ENCODE results near the gene G6PC1.
"Not testable (repeated sequence)": the region's sequence is repeated elsewhere in the genome, so short reads cannot be mapped to it uniquely, and the experiment has no call there.

Gene G6PC1

DNA sequence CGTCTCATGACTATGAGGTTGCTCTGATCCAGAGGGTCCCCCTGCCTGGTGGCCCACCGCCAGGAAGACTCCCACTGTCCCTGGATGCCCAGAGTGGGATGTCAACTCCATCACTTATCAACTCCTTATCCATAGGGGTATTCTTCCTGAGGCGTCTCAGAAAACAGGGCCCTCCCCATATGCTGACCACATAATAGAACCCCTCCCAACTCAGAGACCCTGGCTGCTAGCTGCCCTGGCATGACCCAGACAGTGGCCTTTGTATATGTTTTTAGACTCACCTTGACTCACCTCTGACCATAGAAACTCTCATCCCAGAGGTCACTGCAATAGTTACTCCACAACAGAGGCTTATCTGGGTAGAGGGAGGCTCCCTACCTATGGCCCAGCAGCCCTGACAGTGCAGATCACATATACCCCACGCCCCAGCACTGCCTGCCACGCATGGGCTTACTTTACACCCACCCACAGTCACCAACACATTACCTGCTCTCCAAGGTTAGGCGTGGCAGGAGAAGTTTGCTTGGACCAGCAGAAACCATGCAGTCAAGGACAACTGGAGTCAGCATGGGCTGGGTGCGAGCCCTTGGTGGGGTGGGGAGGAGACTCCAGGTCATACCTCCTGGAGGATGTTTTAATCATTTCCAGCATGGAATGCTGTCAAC, 2.3 kb upstream of the G6PC1 start:
- TF ChIP-seq, protein P1, sequence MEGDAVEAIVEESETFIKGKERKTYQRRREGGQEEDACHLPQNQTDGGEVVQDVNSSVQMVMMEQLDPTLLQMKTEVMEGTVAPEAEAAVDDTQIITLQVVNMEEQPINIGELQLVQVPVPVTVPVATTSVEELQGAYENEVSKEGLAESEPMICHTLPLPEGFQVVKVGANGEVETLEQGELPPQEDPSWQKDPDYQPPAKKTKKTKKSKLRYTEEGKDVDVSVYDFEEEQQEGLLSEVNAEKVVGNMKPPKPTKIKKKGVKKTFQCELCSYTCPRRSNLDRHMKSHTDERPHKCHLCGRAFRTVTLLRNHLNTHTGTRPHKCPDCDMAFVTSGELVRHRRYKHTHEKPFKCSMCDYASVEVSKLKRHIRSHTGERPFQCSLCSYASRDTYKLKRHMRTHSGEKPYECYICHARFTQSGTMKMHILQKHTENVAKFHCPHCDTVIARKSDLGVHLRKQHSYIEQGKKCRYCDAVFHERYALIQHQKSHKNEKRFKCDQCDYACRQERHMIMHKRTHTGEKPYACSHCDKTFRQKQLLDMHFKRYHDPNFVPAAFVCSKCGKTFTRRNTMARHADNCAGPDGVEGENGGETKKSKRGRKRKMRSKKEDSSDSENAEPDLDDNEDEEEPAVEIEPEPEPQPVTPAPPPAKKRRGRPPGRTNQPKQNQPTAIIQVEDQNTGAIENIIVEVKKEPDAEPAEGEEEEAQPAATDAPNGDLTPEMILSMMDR (conservative IDR thresholded peaks at IDR 0.05; ENCODE audit: low read length), result no peak
- H3K4me3 ChIP-seq (ENCODE audit: low read length), result no peak overlapping the region

DNA sequence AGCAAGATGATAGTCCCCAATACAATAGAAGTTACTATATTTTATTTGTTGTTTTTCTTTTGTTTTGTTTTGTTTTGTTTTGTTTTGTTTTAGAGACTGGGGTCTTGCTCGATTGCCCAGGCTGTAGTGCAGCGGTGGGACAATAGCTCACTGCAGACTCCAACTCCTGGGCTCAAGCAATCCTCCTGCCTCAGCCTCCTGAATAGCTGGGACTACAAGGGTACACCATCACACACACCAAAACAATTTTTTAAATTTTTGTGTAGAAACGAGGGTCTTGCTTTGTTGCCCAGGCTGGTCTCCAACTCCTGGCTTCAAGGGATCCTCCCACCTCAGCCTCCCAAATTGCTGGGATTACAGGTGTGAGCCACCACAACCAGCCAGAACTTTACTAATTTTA, 618 bp upstream of the G6PC1 start:
- not testable (repeated sequence) for DNase-seq (ENCODE audit: low read depth); H3K4me3 ChIP-seq (ENCODE audit: low read length)

More for the DNA sequence above, 2.3 kb upstream of the G6PC1 start:
- DNase-seq (ENCODE audit: low read depth), result no peak

DNA sequence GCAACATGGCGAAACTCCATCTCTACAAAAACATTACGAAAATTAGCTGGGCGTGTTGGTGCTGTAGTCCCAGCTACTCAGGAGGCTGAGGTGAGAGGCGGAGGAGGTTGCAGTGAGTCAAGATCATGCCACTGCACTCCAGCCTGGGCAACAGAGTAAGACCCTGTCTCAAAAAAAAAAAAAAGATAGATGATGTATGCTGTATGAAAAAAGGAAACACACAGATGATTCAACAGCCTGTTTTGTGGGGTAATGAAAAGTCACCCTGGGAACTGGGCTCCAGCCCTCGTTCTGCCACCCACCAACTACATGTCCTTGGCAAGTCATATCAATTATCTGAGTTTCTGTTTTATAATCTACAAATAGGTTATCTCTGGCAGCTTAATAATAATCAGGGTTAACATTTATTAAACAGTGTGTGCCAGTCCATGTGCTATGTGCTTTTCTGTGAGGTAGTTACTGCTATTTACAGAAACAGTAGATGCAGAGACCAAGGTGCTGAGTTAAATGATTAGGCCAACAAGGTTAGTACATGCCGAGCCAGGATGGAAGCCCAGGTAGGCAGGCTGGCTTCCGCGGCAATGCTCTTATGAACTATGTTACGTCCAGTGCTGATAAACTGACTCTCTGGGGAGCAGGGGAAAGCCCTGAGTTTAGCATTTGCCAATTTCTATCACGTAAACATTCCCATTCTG, 1.1 kb downstream of the G6PC1 start:
- H3K4me3 ChIP-seq (ENCODE audit: low read length), result no peak overlapping the region
- no peak for DNase-seq (ENCODE audit: low read depth)
- TF ChIP-seq, protein P1 (conservative IDR thresholded peaks at IDR 0.05; ENCODE audit: low read length), result no peak

DNA sequence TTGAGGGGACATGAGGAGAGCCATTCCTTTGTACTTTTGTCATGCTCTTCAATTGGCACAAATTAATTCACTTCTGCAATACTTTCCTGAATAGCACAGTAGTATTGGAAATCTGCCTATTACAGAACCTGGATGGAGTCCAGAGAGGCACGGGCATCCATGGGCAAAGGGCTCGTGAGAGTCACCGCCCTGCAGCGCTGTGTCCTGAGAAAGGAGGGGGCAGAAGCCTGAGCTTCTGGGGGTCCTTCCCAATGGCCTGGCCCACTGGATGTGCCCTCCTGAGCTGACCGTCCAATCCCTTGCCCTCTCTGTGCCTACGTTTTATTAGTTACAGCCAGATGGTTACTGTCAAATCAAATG, 3.5 kb downstream of the G6PC1 start:
- TF ChIP-seq, protein P1 (conservative IDR thresholded peaks at IDR 0.05; ENCODE audit: low read length), result no peak
- DNase-seq (ENCODE audit: low read depth), result no peak
- no peak overlapping the region for H3K4me3 ChIP-seq (ENCODE audit: low read length)

DNA sequence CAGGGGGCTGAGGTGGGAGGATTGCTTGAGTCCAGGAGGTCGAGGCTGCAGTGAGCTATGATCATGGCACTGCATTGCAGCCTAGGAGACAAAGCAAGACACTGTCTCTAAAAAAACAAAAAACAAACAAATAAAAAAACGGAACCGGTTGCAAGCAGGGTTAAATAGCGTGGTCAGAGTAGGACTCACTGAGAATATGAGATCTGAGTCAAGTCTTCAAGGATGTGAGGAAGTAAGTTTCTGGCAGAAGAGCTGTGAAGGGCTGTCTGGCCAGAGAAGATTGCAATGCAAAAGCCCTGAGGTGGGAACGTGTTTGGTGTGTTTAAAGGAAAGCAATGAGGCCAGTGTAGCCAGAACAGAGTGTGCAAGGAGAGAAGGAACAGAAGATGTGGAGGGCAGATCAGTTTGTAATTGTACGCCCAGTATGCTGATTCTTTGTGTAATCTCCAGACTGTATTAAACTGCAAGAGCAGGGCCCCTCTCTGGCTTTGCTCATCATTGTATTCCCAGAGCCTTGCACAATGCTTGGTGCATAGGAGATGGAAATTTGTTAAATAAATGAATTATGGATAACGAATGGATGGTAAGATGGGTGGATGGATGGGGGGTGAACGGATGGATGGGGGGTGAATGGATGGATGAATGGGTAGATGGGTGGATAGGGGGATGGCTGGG, 6.3 kb downstream of the G6PC1 start:
- no peak overlapping the region for H3K4me3 ChIP-seq (ENCODE audit: low read length)
- TF ChIP-seq, protein P1 (conservative IDR thresholded peaks at IDR 0.05; ENCODE audit: low read length), result no peak
- no peak for DNase-seq (ENCODE audit: low read depth)

DNA sequence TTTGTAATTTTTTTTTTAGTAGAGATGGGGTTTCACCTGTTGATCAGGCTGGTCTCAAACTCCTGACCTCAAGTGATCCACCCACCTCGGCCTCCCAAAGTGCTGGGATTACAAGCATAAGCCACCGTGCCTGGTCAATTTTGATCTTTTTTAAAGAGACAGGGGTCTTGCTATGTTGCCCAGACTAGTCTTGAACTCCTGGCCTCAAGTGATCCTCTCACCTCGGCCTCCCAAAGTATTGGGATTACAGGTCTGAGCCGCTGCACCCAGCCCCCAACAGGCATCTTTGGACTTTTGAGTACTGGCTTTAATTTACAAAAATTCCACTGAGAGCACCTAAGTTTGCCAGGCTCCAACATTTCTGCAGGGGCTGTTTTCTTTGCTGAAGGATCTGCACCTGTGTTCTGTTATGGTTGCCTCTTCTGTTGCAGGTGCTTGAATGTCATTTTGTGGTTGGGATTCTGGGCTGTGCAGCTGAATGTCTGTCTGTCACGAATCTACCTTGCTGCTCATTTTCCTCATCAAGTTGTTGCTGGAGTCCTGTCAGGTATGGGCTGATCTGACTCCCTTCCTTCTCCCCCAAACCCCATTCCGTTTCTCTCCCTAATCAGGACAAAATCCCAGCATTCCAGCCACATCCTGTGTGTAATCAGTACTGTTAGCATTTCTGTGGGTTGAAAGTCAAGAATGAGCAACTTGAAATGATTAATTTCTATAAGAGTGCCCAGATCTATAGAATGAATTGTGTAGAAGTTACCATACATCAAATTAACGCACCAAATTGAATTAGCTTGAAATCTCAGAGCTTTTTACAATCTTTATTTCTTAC, 8.5 kb downstream of the G6PC1 start:
- H3K4me3 ChIP-seq (ENCODE audit: low read length), result no peak overlapping the region
- TF ChIP-seq, protein P1 (conservative IDR thresholded peaks at IDR 0.05; ENCODE audit: low read length), result no peak
- DNase-seq (ENCODE audit: low read depth), result no peak

DNA sequence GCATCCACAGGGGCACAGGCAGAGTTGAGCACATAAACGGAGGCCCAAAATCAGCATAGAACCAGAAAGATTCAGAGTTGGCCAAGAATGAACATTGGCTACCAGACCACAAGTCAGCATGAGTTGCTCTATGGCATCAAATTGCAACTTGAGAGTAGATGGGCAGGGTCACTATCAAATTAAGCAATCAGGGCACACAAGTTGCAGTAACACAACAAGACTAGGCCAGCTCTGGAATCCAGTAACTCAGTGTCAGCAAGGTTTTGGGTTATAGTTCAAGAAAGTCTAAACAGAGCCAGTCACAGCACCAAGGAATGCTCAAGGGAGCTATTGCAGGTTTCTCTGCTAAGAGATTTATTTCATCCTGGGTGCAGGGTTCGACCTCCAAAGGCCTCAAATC, 12.9 kb downstream of the G6PC1 start:
- TF ChIP-seq, protein P1 (conservative IDR thresholded peaks at IDR 0.05; ENCODE audit: low read length), result no peak
- no peak overlapping the region for H3K4me3 ChIP-seq (ENCODE audit: low read length)
- DNase-seq (ENCODE audit: low read depth), result peak; percentile 11

Data from AG10803 (cell line).